AG04449 (cell line): ENCODE measurements around the gene PAAF1.

Experiments used
- CTCF ChIA-PET: fragments of 350-600 bp; formaldehyde crosslinking; extraction: SDS; loops from one replicate; lab custom pipeline; 2021; ENCODE audit warnings: antibody characterized with exemption; lab: Yijun Ruan, JAX
- POLR2A ChIA-PET: fragments of 400-600, 350-600 bp; formaldehyde crosslinking; extraction: SDS; loops from one replicate; lab custom pipeline; 2020; ENCODE audit warnings: antibody characterized with exemption, inconsistent platforms; lab: Yijun Ruan, JAX
- DNase-seq: peaks from one replicate; pipeline ENCODE4 v3.0.0-alpha.2; 2010; ENCODE audit warnings: low read depth, low spot score
- H3K4me3 ChIP-seq: 2 replicates; pipeline ENCODE4 v1.5.1; 2011; ENCODE audit warnings: low read depth, mild to moderate bottlenecking, control low read depth, low read length
- CTCF ChIP-seq: IDR thresholded peaks from one replicate; pipeline ENCODE4 v1.5.1; 2011; ENCODE audit warnings: mild to moderate bottlenecking, moderate library complexity, low read length, control low read depth, inconsistent platforms; ENCODE audit not compliant: insufficient read depth; ENCODE audit errors: missing control alignments

PAAF1 gene

GRCh38 chr11:73978576-73979086 is 101.8 kb downstream of the PAAF1 start:
- no peak overlapping the region for H3K4me3 ChIP-seq
- ChIA-PET POLR2A (interaction anchor here (1.5 kb wide), 1 partner anchor 12 kb away, joined by 3 read pairs; no protein-coding TSS in a partner anchor), CTCF (interaction anchor here (12.0 kb wide), 1 partner anchor 12 kb away, joined by 105 read pairs; no protein-coding TSS in a partner anchor)

GRCh38 chr11:73980001-73980961 is 103.5 kb downstream of the PAAF1 start:
- DNase-seq: no peak
- H3K4me3 ChIP-seq: no peak overlapping the region
- POLR2A ChIA-PET: interaction anchor here (1.5 kb wide), 2 partner anchors 14 to 191 kb away, joined by 3 to 5 read pairs; partner anchors contain the start of genes C2CD3 and PPME1
- CTCF ChIA-PET: interaction anchor here (1.1 to 12.0 kb wide), 3 partner anchors 14 to 469 kb away, joined by 3 to 105 read pairs (median 4); no protein-coding TSS in a partner anchor
- TF ChIP-seq CTCF: no peak

More at GRCh38 chr11:73978576-73979086, 101.8 kb downstream of the PAAF1 start:
- DNase-seq: no peak
- TF ChIP-seq CTCF: no peak
